CD4-positive, alpha-beta T cell (primary cell): Measurements from ENCODE around the gene AHNAK. TPM values are rescaled to one million over a fixed set of nuclear protein-coding genes. Genes with fewer than 3 reads are reported as not detected.
"Not testable (repeated sequence)": the region's sequence is repeated elsewhere in the genome, so short reads cannot be mapped to it uniquely, and the experiment has no call there.

Experiments
- ATAC-seq: fragments of 200-7000 bp; cut with Tn5 transposase; one replicate; pipeline ENCODE4 v1.10.0; 2022; ENCODE audit warnings: mild to moderate bottlenecking; ENCODE audit not compliant: poor library complexity
- CTCF ChIA-PET: fragments of 350-600 bp; sonication (Branson Sonifier 250); formaldehyde crosslinking; loops from one replicate; lab custom pipeline; 2021; ENCODE audit warnings: antibody characterized with exemption, inconsistent platforms; lab: Charles Lee
- POLR2A ChIA-PET: fragments of 350-600 bp; sonication (Branson Sonifier 250); formaldehyde crosslinking; loops from one replicate; lab custom pipeline; 2021; ENCODE audit warnings: antibody characterized with exemption, inconsistent platforms; lab: Charles Lee
- DNase-seq, 14 experiments: peaks; one replicate each; pipeline ENCODE4 v3.0.0-alpha.2; 2013 to 2020; ENCODE audit warnings: mixed read lengths in 2 of 14
- H3K27ac ChIP-seq, 2 donors: one replicate each; pipeline versions ENCODE4 v1.5.1 to v1.7.0; 2013; ENCODE audit warnings: low read length in 2 of 2, low read depth in 1 of 2, mild to moderate bottlenecking in 1 of 2
- H3K27me3 ChIP-seq, 2 experiments: 1 replicate in 1 of 2; 2 replicates in 1 of 2; pipeline versions ENCODE4 v1.6.1 to v1.7.0; 2013; ENCODE audit warnings: low read length in 2 of 2, control low read depth in 1 of 2, mild to moderate bottlenecking in 1 of 2, moderate library complexity in 1 of 2; ENCODE audit not compliant: insufficient read depth in 2 of 2, control insufficient read depth in 1 of 2
- H3K36me3 ChIP-seq: one replicate; pipeline ENCODE4 v1.6.1; 2013; ENCODE audit warnings: low read length, control low read depth; ENCODE audit not compliant: insufficient read depth
- H3K4me1 ChIP-seq: one replicate; pipeline ENCODE4 v1.6.1; 2013; ENCODE audit warnings: low read length, control low read depth; ENCODE audit not compliant: insufficient read depth
- H3K4me3 ChIP-seq: one replicate; pipeline ENCODE4 v1.5.1; 2013; ENCODE audit warnings: mild to moderate bottlenecking, low read length, moderate library complexity
- H3K9me3 ChIP-seq, 2 experiments: 1 replicate in 1 of 2; 2 replicates in 1 of 2; pipeline versions ENCODE4 v1.6.1 to v1.7.0; 2013; ENCODE audit warnings: low read length in 2 of 2, mild to moderate bottlenecking in 2 of 2, control low read depth in 1 of 2, moderate library complexity in 1 of 2; ENCODE audit not compliant: control insufficient read depth in 1 of 2, insufficient read depth in 1 of 2
- H3K27ac Mint-ChIP-seq: one replicate; pipeline ENCODE4 v1.8.0; 2020; ENCODE audit warnings: mixed read lengths
- H3K27me3 Mint-ChIP-seq: one replicate; pipeline ENCODE4 v1.8.0; 2021; ENCODE audit warnings: mixed read lengths
- H3K36me3 Mint-ChIP-seq: one replicate; pipeline ENCODE4 v1.8.0; 2021; ENCODE audit warnings: low read depth, mixed read lengths
- H3K4me1 Mint-ChIP-seq: one replicate; pipeline ENCODE4 v1.8.0; 2021; ENCODE audit warnings: low read depth, mixed read lengths
- H3K4me3 Mint-ChIP-seq: one replicate; pipeline ENCODE4 v1.8.0; 2020; ENCODE audit warnings: mild to moderate bottlenecking, mixed read lengths
- H3K9me3 Mint-ChIP-seq: one replicate; pipeline ENCODE4 v1.8.0; 2020; ENCODE audit warnings: mixed read lengths
- intact Hi-C, 2 experiments: fragments of 100-400 bp; cut with DNase I in 1 of 2; cut with micrococcal nuclease in 1 of 2; formaldehyde crosslinking; loops; one replicate each; pipeline versions ENCODE4 v1.15.1 to v1.9.0; 2023 to 2025; cut with DNase I, micrococcal nuclease
- total RNA-seq, 174 experiments: library from RNA in 2 of 174; stranded (reverse) in 2 of 174; gene quantifications; one replicate each; pipeline ENCODE4 v1.2.3 and lab custom pipeline; 2021 to 2026
- TF ChIP-seq, protein P1 (sequence below): fragments of 200-600 bp; IDR thresholded peaks from one replicate; pipeline ENCODE4 v1.8.0; 2022; ENCODE audit warnings: antibody characterized with exemption, mild to moderate bottlenecking

The AHNAK gene
- total RNA-seq, 2 experiments from 2014 or later, result 320 to 332 TPM

DNA sequence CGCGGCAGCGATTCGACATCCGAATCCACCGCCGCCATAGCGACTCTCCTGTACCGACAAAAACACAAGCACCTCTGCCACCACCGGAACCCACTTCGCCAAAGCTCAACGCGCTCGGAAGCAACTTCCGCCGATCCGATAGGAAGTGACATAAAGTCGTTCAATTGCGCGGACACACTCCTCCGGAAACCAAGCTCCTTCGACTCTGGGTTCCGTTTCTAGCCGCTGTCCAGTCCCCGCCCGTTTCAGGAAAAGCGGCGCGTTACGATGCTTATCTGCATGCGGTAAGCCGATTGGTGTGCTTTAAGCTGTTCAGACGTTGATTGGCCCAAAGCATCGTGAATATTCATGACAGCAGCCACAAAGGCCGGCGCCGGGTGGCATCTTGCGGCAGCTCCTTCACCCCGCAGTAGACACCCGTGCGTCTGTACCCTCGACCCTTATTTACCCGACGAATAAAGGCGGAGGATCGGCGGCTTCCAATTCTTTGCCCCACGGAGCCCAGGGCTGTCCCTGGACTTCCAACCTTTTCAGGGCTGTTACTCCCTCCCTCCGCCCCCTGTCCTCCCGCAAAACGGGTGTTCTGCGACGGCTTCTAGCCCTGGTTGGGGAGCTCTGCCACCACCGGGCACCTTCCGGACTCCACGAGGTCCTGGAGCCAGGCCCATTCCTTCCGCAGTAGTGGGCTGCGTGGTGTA, 45.0 kb upstream of the AHNAK start, which contains the start of gene TUT1:
TUT1 (minus strand) TSS at position 76 of the 698 bp plus-strand sequence; CDS start at position 38, 38 bp downstream.
- Histone ChIP-seq H3K27me3 (no peaks in the 10 kb centered on the region), H3K4me1 (peaks cover 43% of the 10 kb centered on the region), H3K27ac (peak within 1 kb of the TSS; percentile 95 to 97), H3K36me3 (peaks cover 57% of the 10 kb centered on the region), H3K4me3 (peak within 1 kb of the TSS; percentile 98), H3K9me3 (no peaks in the 10 kb centered on the region)
- Mint-ChIP-seq H3K9me3 (no peaks in the 10 kb centered on the region), H3K4me1 (peaks cover 72% of the 10 kb centered on the region), H3K27ac (peak within 1 kb of the TSS; percentile 89), H3K27me3 (no peaks in the 10 kb centered on the region), H3K36me3 (peaks cover 69% of the 10 kb centered on the region), H3K4me3 (peak within 1 kb of the TSS; percentile 91)
- ChIA-PET POLR2A (interaction anchor here (0.6 to 4.4 kb wide), 63 partner anchors 9 to 1749 kb away, joined by 3 to 177 read pairs (median 8); partner anchors contain the start of genes AHNAK, ASRGL1, B3GAT3 and BSCL2), CTCF (interaction anchor here (0.6 to 2.6 kb wide), 22 partner anchors 9 to 290 kb away, joined by 3 to 20 read pairs (median 6); partner anchors contain the start of genes B3GAT3, C11orf98, CSKMT and EEF1G)
- DNase-seq (peak; percentile 91 to 99 (median 95)), ATAC-seq (peak; percentile 82)
- intact Hi-C loops, result loop anchor here (1.0 to 5.0 kb wide), 15 partner anchors 9 to 289 kb away; partner anchors contain the start of genes EML3 (in 2 of the 2), LBHD1 (in 2 of the 2), UQCC3 (in 2 of the 2) and BSCL2 (in 1 of the 2)
- TF ChIP-seq, protein P1, sequence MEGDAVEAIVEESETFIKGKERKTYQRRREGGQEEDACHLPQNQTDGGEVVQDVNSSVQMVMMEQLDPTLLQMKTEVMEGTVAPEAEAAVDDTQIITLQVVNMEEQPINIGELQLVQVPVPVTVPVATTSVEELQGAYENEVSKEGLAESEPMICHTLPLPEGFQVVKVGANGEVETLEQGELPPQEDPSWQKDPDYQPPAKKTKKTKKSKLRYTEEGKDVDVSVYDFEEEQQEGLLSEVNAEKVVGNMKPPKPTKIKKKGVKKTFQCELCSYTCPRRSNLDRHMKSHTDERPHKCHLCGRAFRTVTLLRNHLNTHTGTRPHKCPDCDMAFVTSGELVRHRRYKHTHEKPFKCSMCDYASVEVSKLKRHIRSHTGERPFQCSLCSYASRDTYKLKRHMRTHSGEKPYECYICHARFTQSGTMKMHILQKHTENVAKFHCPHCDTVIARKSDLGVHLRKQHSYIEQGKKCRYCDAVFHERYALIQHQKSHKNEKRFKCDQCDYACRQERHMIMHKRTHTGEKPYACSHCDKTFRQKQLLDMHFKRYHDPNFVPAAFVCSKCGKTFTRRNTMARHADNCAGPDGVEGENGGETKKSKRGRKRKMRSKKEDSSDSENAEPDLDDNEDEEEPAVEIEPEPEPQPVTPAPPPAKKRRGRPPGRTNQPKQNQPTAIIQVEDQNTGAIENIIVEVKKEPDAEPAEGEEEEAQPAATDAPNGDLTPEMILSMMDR, result no peak

DNA sequence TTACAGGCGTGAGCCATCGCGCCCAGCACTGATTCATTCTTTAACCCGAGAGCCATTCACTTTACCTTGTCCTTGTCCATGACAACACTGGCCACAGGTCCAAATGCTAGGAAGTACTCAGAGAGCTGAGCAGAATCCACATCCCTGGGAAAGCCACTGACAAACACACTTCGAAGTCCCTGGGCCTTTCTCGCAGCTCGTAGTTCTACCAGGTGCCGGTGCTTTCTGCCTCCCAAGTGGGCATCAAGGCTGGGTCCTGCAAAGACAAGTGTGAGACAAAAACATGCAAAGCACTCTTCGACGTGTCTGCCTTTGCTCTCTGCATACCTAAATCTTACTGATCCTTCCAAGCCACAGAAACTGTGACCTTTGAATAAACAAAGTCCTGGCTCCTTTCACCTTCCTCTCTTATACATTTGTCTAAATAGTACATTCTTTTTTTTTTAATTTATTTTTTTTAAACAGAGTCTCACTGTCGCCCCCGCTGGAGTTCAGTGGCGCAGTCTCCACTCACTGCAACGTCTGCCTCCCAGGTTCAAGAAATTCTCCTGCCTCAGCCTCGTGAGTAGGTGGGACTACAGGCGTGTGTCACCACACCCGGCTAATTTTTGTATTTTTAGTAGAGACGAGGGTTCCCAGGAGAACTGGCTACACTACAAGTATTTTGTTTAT, 42.5 kb upstream of the AHNAK start:
- ChIA-PET POLR2A (interaction anchor here (1.8 to 2.0 kb wide), 2 partner anchors 15 to 76 kb away, joined by 4 to 9 read pairs; partner anchors contain the start of genes C11orf98, CSKMT and EEF1G), CTCF (no interaction called here)
- intact Hi-C loops, result no loop called here
- no peak overlapping the region for H3K27ac ChIP-seq
- Mint-ChIP-seq H3K4me3 (peak overlapping the region; percentile 91), H3K4me1 (peaks cover 56% of the 10 kb centered on the region), H3K9me3 (no peaks in the 10 kb centered on the region), H3K27me3 (no peaks in the 10 kb centered on the region), H3K27ac (peak overlapping the region; percentile 89), H3K36me3 (peaks cover 60% of the 10 kb centered on the region)
- no peaks in the 10 kb centered on the region for H3K27me3 ChIP-seq
- TF ChIP-seq, protein P1, result no peak
- no peak overlapping the region for H3K4me3 ChIP-seq
- H3K9me3 ChIP-seq, result no peaks in the 10 kb centered on the region
- H3K36me3 ChIP-seq, result peaks cover 45% of the 10 kb centered on the region
- ATAC-seq (no peak), DNase-seq (peak in 2 of 14 experiments; percentile 38 to 57)
- peaks cover 38% of the 10 kb centered on the region for H3K4me1 ChIP-seq

DNA sequence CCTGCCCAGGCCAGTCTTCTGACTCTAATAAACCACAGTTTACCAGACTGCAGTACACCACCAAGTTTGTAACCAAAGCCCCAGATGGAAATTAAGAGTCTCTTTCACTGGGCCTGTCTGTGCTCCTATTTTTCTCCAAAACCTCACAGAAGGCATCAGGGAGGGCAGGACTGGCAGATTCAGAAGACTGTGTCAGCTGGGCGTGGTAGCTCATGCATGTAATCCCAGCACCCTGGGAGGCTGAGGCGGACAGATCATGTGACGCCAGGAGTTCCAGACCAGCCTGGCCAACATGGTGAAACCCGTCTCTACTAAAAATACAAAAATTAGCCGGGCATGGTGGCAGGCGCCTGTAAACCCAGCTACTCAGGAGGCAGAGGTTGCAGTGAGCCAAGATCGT, 38.8 kb upstream of the AHNAK start:
- H3K27ac Mint-ChIP-seq, H3K4me1 ChIP-seq, intact Hi-C loops, CTCF ChIA-PET, ATAC-seq, H3K9me3 Mint-ChIP-seq, H3K9me3 ChIP-seq, H3K27me3 Mint-ChIP-seq, H3K4me3 ChIP-seq, H3K27ac ChIP-seq, H3K27me3 ChIP-seq, H3K4me3 Mint-ChIP-seq, DNase-seq: not testable (repeated sequence)
- H3K36me3 ChIP-seq, result peaks cover 58% of the 10 kb centered on the region
- Mint-ChIP-seq H3K36me3 (peaks cover 59% of the 10 kb centered on the region), H3K4me1 (peaks cover 20% of the 10 kb centered on the region)
- POLR2A ChIA-PET, result interaction anchor here (1.2 kb wide), 1 partner anchor 11 kb away, joined by 6 read pairs; the partner anchor contains the start of gene EEF1G

DNA sequence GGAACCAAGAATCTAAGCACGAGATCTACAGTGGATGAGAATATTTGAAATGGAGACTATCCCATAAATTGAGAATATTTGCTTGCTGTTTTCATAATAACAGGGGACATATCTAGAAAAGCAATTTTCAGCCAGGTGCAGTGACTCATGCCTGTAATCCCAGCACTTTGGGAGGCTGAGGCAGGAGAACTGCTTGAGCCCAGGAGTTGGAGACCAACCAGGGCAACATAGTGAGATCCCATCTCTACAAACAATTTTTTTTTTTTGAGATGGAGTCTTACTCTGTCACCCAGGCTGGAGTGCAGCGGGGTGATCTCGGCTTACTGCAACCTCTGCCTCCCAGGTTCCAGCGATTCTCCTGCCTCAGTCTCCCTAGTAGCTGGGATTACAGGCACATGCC, 35.1 kb upstream of the AHNAK start:
- POLR2A ChIA-PET, result interaction anchor here (1.2 to 4.4 kb wide), 2 partner anchors 10 to 146 kb away, joined by 3 to 19 read pairs; partner anchors contain the start of genes HNRNPUL2 and TUT1
- CTCF ChIA-PET, result not testable (repeated sequence)

More for the DNA sequence above, 35.1 kb upstream of the AHNAK start:
- peaks cover 60% of the 10 kb centered on the region for H3K36me3 ChIP-seq
- DNase-seq, H3K4me1 ChIP-seq, H3K4me1 Mint-ChIP-seq, ATAC-seq, H3K27me3 ChIP-seq, H3K4me3 ChIP-seq, H3K27me3 Mint-ChIP-seq, H3K9me3 ChIP-seq, H3K4me3 Mint-ChIP-seq, H3K9me3 Mint-ChIP-seq, H3K27ac ChIP-seq, intact Hi-C loops, H3K27ac Mint-ChIP-seq: not testable (repeated sequence)
- peaks cover 69% of the 10 kb centered on the region for H3K36me3 Mint-ChIP-seq
